Loucy (cell line): Measurements from ENCODE around the gene ZNF23.

ENCODE experiments used
- H2AFZ ChIP-seq: fragments of 200-600 bp; sonication (generic); 2 replicates; pipeline ENCODE4 v1.6.0; 2016; ENCODE audit warnings: antibody characterized with exemption, mild to moderate bottlenecking, low read length, moderate library complexity
- H3F3A ChIP-seq: fragments of 200-600 bp; 2 replicates; pipeline ENCODE4 v1.6.0; 2016; ENCODE audit warnings: antibody characterized with exemption, low read depth, mild to moderate bottlenecking
- H3K27me3 ChIP-seq: fragments of 200-600 bp; sonication (generic); 2 replicates; pipeline ENCODE4 v1.6.1; 2014; ENCODE audit warnings: low read length, mild to moderate bottlenecking; ENCODE audit not compliant: insufficient read depth, poor library complexity, severe bottlenecking
- H3K36me3 ChIP-seq: fragments of 200-600 bp; sonication (generic); 2 replicates; pipeline ENCODE4 v1.6.1; 2016; ENCODE audit warnings: low read length; ENCODE audit not compliant: insufficient read depth
- H3K4me1 ChIP-seq: fragments of 200-600 bp; sonication (generic); 2 replicates; pipeline ENCODE4 v1.5.1; 2014; ENCODE audit warnings: low read length, mild to moderate bottlenecking; ENCODE audit not compliant: insufficient read depth, poor library complexity, severe bottlenecking
- H3K4me2 ChIP-seq: fragments of 200-600 bp; sonication (generic); 2 replicates; pipeline ENCODE4 v1.6.0; 2014; ENCODE audit warnings: antibody characterized with exemption, low read length, low read depth, mild to moderate bottlenecking; ENCODE audit not compliant: poor library complexity, severe bottlenecking
- H3K4me3 ChIP-seq: fragments of 200-600 bp; sonication (generic); 2 replicates; pipeline ENCODE4 v1.5.1; 2014; ENCODE audit warnings: low read length, mild to moderate bottlenecking, mixed read lengths; ENCODE audit not compliant: poor library complexity, severe bottlenecking
- H3K79me2 ChIP-seq: fragments of 200-600 bp; sonication (generic); 2 replicates; pipeline ENCODE4 v1.6.1; 2014; ENCODE audit warnings: low read length; ENCODE audit not compliant: insufficient read depth
- H3K9ac ChIP-seq: fragments of 200-600 bp; sonication (generic); 2 replicates; pipeline ENCODE4 v1.6.0; 2014; ENCODE audit warnings: mild to moderate bottlenecking, low read depth, low read length, moderate library complexity; ENCODE audit not compliant: poor library complexity, severe bottlenecking
- H3K9me2 ChIP-seq: fragments of 200-600 bp; sonication (generic); replicated peaks from 2 replicates; pipeline ENCODE4 v1.6.1; 2016; ENCODE audit warnings: low read depth, low read length, mixed read lengths
- H3K9me3 ChIP-seq: fragments of 200-600 bp; sonication (generic); 2 replicates; pipeline ENCODE4 v1.6.1; 2014; ENCODE audit warnings: mild to moderate bottlenecking, antibody characterized with exemption, low read length, low read depth; ENCODE audit not compliant: insufficient read depth
- H4K20me1 ChIP-seq: fragments of 200-600 bp; sonication (generic); 2 replicates; pipeline ENCODE4 v1.6.0; 2014; ENCODE audit warnings: antibody characterized with exemption, low read length, mild to moderate bottlenecking; ENCODE audit not compliant: insufficient read depth, poor library complexity, severe bottlenecking
- EZH2phosphoT487 ChIP-seq: fragments of 200-600 bp; IDR thresholded peaks from 2 replicates; pipeline ENCODE4 v1.6.1; 2018; ENCODE audit warnings: antibody characterized with exemption, mild to moderate bottlenecking, moderate library complexity, borderline replicate concordance
- TF ChIP-seq, protein P1 (sequence below): fragments of 200-600 bp; sonication (generic); conservative IDR thresholded peaks from 2 replicates; pipeline ENCODE4 v1.5.1; 2014; ENCODE audit warnings: mild to moderate bottlenecking, antibody characterized with exemption, low read length

Gene ZNF23

DNA sequence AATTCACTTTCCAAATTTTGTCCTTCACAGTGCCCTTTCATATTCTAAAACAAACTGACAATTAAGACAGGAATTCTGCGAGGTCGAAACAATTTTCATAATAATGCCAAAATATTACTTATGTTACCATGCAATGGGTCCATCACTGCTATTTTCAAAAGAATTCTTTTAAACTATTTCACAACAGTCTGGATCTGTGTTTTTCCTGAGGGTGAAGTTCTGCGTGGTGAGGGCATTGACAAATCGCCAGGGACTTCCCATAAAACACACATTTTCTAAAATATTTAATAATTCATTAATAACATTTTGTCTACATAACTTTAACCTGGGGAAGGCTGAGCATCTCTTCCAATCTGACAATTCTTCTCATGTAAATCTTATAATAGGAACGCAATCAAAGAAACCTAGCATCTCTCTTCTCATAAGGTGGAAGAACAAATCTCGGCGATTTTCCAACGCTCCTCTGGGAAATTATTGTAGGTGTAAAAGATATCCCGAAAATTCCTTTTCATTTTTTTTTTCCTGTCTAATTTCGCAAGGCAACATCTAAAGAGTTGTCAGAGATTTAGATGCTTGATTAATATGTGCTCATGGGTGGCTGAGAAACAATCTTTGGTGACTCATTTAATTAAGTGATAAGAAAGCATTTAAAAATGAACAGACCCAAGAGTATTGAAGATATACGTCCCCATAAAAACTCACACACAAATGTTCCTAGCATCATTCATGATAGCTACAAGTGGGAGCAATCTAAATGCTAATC is 62.1 kb downstream of the ZNF23 start:
- H3K9me3 ChIP-seq: no peaks in the 10 kb centered on the region
- H3K4me3 ChIP-seq: no peak overlapping the region
- H3K9me2 ChIP-seq: no peaks in the 10 kb centered on the region
- TF ChIP-seq, protein P1, sequence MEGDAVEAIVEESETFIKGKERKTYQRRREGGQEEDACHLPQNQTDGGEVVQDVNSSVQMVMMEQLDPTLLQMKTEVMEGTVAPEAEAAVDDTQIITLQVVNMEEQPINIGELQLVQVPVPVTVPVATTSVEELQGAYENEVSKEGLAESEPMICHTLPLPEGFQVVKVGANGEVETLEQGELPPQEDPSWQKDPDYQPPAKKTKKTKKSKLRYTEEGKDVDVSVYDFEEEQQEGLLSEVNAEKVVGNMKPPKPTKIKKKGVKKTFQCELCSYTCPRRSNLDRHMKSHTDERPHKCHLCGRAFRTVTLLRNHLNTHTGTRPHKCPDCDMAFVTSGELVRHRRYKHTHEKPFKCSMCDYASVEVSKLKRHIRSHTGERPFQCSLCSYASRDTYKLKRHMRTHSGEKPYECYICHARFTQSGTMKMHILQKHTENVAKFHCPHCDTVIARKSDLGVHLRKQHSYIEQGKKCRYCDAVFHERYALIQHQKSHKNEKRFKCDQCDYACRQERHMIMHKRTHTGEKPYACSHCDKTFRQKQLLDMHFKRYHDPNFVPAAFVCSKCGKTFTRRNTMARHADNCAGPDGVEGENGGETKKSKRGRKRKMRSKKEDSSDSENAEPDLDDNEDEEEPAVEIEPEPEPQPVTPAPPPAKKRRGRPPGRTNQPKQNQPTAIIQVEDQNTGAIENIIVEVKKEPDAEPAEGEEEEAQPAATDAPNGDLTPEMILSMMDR: no peak
- TF ChIP-seq EZH2phosphoT487: no peak
- no peak overlapping the region for H3K9ac ChIP-seq
- H2AFZ ChIP-seq: no peak overlapping the region
- no peaks in the 10 kb centered on the region for H3K36me3 ChIP-seq
- no peaks in the 10 kb centered on the region for H3F3A ChIP-seq
- H3K4me2 ChIP-seq: no peak overlapping the region
- H3K4me1 ChIP-seq: no peaks in the 10 kb centered on the region
- no peaks in the 10 kb centered on the region for H4K20me1 ChIP-seq
- no peaks in the 10 kb centered on the region for H3K79me2 ChIP-seq
- no peaks in the 10 kb centered on the region for H3K27me3 ChIP-seq
